ENCODE results near the gene KIR2DL4. TPM values are rescaled to one million over a fixed set of nuclear protein-coding genes. Genes with fewer than 3 reads are reported as not detected.
"Not testable (repeated sequence)": the region's sequence is repeated elsewhere in the genome, so short reads cannot be mapped to it uniquely, and the experiment has no call there.

The KIR2DL4 gene
- total and polyA plus RNA-seq, 2 of the 13 experiments (the other 11 are each of a cell fraction or from before 2014, with no cell fraction given) = not detected

DNA sequence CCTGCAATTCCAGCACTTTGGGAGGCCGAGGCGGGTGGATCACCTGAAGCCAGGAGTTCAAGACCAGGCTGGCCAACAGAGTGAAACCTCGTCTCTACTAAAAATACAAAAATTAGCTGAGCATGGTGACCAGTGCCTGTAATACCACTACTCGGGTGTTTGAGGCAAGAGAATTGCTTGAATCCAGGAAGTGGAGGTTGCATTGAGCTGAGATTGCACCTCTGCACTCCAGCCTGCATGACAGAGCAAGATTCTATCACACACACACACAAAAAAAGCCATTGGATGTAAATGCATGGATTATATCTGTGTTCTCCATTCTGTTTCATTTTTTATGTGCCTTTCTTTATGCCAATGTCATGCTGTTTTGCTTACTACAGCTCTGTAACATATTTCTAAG is 21.0 kb downstream of the KIR2DL4 start:
- H3K9ac ChIP-seq (ENCODE audit: insufficient read depth, low read depth, low read length); H3K9me3 ChIP-seq (ENCODE audit: low read length); CTCF ChIA-PET (ENCODE audit: low intra/inter-chr PET ratio, low total read pairs); in situ Hi-C loops (cut with HindIII; ENCODE audit: extremely low pct_ligation_motif_present, low pct_unique_long_range_greater_than_20kb); POLR2A ChIA-PET; H3K36me3 ChIP-seq (replicated peaks in 1 of 2; ENCODE audit: control insufficient read depth in 1 of 2, insufficient read depth in 2 of 2, low read length in 2 of 2); H3K4me1 ChIP-seq (ENCODE audit: insufficient read depth, low read length); H3K4me3 ChIP-seq (replicated peaks in 1 of 3; ENCODE audit: insufficient read depth in 1 of 3, low read depth in 2 of 3, low read length in 3 of 3); FAIRE-seq; H3K79me2 ChIP-seq (ENCODE audit: insufficient read depth, low read length); DNase-seq (ENCODE audit: low spot score); BruUV-seq (replicated peaks); H3K4me2 ChIP-seq (ENCODE audit: low read depth, low read length); ATAC-seq; H3K27ac ChIP-seq (ENCODE audit: extremely low read length, insufficient read depth, low read length); intact Hi-C loops (cut with micrococcal nuclease; ENCODE audit: unreplicated experiment); H3K27me3 ChIP-seq (ENCODE audit: control insufficient read depth in 1 of 2, insufficient read depth in 2 of 2, low read length in 2 of 2); H4K20me1 ChIP-seq (ENCODE audit: insufficient read depth, low read length); H2AFZ ChIP-seq (ENCODE audit: low read length): not testable (repeated sequence)
- WGBS (ENCODE audit: low lambda C conversion rate) = 0% methylated on average over 4 of the region's 4 CpGs

DNA sequence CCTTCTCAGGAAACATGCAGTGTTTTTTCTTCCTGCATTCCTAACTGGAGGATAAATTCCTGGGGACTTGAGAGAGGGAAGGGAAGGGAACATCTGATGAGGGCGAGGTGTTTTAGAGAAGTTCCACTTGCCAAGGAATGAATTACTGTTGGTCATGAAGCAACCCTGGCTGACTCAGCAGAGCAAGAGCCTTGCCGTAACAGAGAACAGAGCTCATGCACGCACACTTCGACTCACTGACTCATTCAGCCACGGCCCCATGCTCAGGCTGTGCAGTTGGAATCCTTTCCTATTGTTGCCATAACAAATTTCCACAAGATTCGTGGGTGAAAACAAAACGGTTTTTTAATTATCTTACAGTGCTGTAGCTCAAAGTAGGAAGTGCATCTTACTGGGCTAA is 21.9 kb downstream of the KIR2DL4 start:
- H4K20me1 ChIP-seq (ENCODE audit: insufficient read depth, low read length); in situ Hi-C loops (cut with HindIII; ENCODE audit: extremely low pct_ligation_motif_present, low pct_unique_long_range_greater_than_20kb); H3K4me2 ChIP-seq (ENCODE audit: low read depth, low read length); POLR2A ChIA-PET; H3K4me1 ChIP-seq (ENCODE audit: insufficient read depth, low read length); H3K4me3 ChIP-seq (replicated peaks in 1 of 3; ENCODE audit: insufficient read depth in 1 of 3, low read depth in 2 of 3, low read length in 3 of 3); H3K27ac ChIP-seq (ENCODE audit: extremely low read length, insufficient read depth, low read length); H3K27me3 ChIP-seq (ENCODE audit: control insufficient read depth in 1 of 2, insufficient read depth in 2 of 2, low read length in 2 of 2); intact Hi-C loops (cut with micrococcal nuclease; ENCODE audit: unreplicated experiment); DNase-seq (ENCODE audit: low spot score); BruUV-seq (replicated peaks); CTCF ChIA-PET (ENCODE audit: low intra/inter-chr PET ratio, low total read pairs); H2AFZ ChIP-seq (ENCODE audit: low read length); ATAC-seq; H3K9ac ChIP-seq (ENCODE audit: insufficient read depth, low read depth, low read length); H3K79me2 ChIP-seq (ENCODE audit: insufficient read depth, low read length); H3K36me3 ChIP-seq (replicated peaks in 1 of 2; ENCODE audit: control insufficient read depth in 1 of 2, insufficient read depth in 2 of 2, low read length in 2 of 2); H3K9me3 ChIP-seq (ENCODE audit: low read length); FAIRE-seq: not testable (repeated sequence)
- 0% methylated on average over 2 of the region's 7 CpGs for WGBS (ENCODE audit: low lambda C conversion rate)

GRCh38 chr19:54828064-54828463 is 24.7 kb downstream of the KIR2DL4 start:
- intact Hi-C loops (cut with micrococcal nuclease; ENCODE audit: unreplicated experiment); H3K9me3 ChIP-seq (ENCODE audit: low read length); H4K20me1 ChIP-seq (ENCODE audit: insufficient read depth, low read length); H3K9ac ChIP-seq (ENCODE audit: insufficient read depth, low read depth, low read length); H2AFZ ChIP-seq (ENCODE audit: low read length); H3K4me2 ChIP-seq (ENCODE audit: low read depth, low read length); H3K36me3 ChIP-seq (replicated peaks in 1 of 2; ENCODE audit: control insufficient read depth in 1 of 2, insufficient read depth in 2 of 2, low read length in 2 of 2); in situ Hi-C loops (cut with HindIII; ENCODE audit: extremely low pct_ligation_motif_present, low pct_unique_long_range_greater_than_20kb); POLR2A ChIA-PET; CTCF ChIA-PET (ENCODE audit: low intra/inter-chr PET ratio, low total read pairs); DNase-seq (ENCODE audit: low spot score); H3K27ac ChIP-seq (ENCODE audit: extremely low read length, insufficient read depth, low read length); H3K79me2 ChIP-seq (ENCODE audit: insufficient read depth, low read length); H3K27me3 ChIP-seq (ENCODE audit: control insufficient read depth in 1 of 2, insufficient read depth in 2 of 2, low read length in 2 of 2); H3K4me3 ChIP-seq (replicated peaks in 1 of 3; ENCODE audit: insufficient read depth in 1 of 3, low read depth in 2 of 3, low read length in 3 of 3); H3K4me1 ChIP-seq (ENCODE audit: insufficient read depth, low read length); BruUV-seq (replicated peaks); ATAC-seq; FAIRE-seq: not testable (repeated sequence)
- 2% methylated on average over 8 of the region's 8 CpGs for WGBS (ENCODE audit: low lambda C conversion rate)

DNA sequence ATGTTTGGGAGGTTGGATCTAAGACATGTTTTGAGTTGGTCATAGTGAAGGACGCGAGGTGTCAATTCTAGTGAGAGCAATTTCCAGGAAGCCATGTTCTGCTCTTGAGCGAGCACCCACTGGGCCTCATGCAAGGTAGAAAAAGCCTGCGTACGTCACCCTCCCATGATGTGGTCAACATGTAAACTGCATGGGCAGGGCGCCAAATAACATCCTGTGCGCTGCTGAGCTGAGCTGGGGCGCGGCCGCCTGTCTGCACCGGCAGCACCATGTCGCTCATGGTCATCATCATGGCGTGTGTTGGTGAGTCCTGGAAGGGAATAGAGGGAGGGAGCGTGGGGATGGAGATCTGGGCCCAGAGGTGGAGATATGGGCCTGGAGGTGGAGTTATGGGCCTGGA is 29.1 kb downstream of the KIR2DL4 start, which contains the start of gene KIR2DS4:
KIR2DS4 (plus strand) TSS at position 181 of the 400 bp plus-strand sequence.
- intact Hi-C loops (cut with micrococcal nuclease; ENCODE audit: unreplicated experiment); CTCF ChIA-PET (ENCODE audit: low intra/inter-chr PET ratio, low total read pairs); FAIRE-seq: not testable (repeated sequence)

More for the DNA sequence above, 29.1 kb downstream of the KIR2DL4 start, which contains the start of gene KIR2DS4:
- H3K4me3 ChIP-seq (replicated peaks in 1 of 3; ENCODE audit: insufficient read depth in 1 of 3, low read depth in 2 of 3, low read length in 3 of 3); H3K36me3 ChIP-seq (replicated peaks in 1 of 2; ENCODE audit: control insufficient read depth in 1 of 2, insufficient read depth in 2 of 2, low read length in 2 of 2); in situ Hi-C loops (cut with HindIII; ENCODE audit: extremely low pct_ligation_motif_present, low pct_unique_long_range_greater_than_20kb); BruUV-seq (replicated peaks); H3K27ac ChIP-seq (ENCODE audit: extremely low read length, insufficient read depth, low read length); DNase-seq (ENCODE audit: low spot score); ATAC-seq; H3K79me2 ChIP-seq (ENCODE audit: insufficient read depth, low read length); H3K4me1 ChIP-seq (ENCODE audit: insufficient read depth, low read length); H3K27me3 ChIP-seq (ENCODE audit: control insufficient read depth in 1 of 2, insufficient read depth in 2 of 2, low read length in 2 of 2); H3K9me3 ChIP-seq (ENCODE audit: low read length); H3K4me2 ChIP-seq (ENCODE audit: low read depth, low read length); H3K9ac ChIP-seq (ENCODE audit: insufficient read depth, low read depth, low read length); H2AFZ ChIP-seq (ENCODE audit: low read length); H4K20me1 ChIP-seq (ENCODE audit: insufficient read depth, low read length); POLR2A ChIA-PET: not testable (repeated sequence)
- WGBS (ENCODE audit: low lambda C conversion rate) = 82% methylated on average over 10 of the region's 14 CpGs

All from HepG2 (cell line).